Ureter (tissue), 1 donor: ENCODE measurements around the gene RAPGEF6. TPM values are rescaled to one million over a fixed set of nuclear protein-coding genes. Genes with fewer than 3 reads are reported as not detected.
A peak's percentile ranks its signal among the peaks of the same experiment; 100 is the strongest.
"Not testable (repeated sequence)": the region's sequence is repeated elsewhere in the genome, so short reads cannot be mapped to it uniquely, and the experiment has no call there.

Experiments used
- DNase-seq: peaks from one replicate; pipeline ENCODE4 v3.0.0-alpha.2; 2020; ENCODE audit warnings: low spot score
- total RNA-seq: library from RNA; stranded (reverse); gene quantifications from one replicate; pipeline ENCODE4 v1.2.4, GENCODE V29; 2023
- donor health status: DM: yes; HTN: yes; CAD: no.

The RAPGEF6 gene, protein sequence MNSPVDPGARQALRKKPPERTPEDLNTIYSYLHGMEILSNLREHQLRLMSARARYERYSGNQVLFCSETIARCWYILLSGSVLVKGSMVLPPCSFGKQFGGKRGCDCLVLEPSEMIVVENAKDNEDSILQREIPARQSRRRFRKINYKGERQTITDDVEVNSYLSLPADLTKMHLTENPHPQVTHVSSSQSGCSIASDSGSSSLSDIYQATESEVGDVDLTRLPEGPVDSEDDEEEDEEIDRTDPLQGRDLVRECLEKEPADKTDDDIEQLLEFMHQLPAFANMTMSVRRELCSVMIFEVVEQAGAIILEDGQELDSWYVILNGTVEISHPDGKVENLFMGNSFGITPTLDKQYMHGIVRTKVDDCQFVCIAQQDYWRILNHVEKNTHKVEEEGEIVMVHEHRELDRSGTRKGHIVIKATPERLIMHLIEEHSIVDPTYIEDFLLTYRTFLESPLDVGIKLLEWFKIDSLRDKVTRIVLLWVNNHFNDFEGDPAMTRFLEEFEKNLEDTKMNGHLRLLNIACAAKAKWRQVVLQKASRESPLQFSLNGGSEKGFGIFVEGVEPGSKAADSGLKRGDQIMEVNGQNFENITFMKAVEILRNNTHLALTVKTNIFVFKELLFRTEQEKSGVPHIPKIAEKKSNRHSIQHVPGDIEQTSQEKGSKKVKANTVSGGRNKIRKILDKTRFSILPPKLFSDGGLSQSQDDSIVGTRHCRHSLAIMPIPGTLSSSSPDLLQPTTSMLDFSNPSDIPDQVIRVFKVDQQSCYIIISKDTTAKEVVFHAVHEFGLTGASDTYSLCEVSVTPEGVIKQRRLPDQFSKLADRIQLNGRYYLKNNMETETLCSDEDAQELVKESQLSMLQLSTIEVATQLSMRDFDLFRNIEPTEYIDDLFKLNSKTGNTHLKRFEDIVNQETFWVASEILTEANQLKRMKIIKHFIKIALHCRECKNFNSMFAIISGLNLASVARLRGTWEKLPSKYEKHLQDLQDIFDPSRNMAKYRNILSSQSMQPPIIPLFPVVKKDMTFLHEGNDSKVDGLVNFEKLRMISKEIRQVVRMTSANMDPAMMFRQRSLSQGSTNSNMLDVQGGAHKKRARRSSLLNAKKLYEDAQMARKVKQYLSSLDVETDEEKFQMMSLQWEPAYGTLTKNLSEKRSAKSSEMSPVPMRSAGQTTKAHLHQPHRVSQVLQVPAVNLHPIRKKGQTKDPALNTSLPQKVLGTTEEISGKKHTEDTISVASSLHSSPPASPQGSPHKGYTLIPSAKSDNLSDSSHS (N-terminal part only)
- 30.7 TPM for total RNA-seq

GRCh38 chr5:131634996-131635683, at the start of gene RAPGEF6:
RAPGEF6 (minus strand) TSS chr5:131635229; CDS start chr5:131635030, 199 bp downstream.
- DNase-seq = peak; percentile 99

DNA sequence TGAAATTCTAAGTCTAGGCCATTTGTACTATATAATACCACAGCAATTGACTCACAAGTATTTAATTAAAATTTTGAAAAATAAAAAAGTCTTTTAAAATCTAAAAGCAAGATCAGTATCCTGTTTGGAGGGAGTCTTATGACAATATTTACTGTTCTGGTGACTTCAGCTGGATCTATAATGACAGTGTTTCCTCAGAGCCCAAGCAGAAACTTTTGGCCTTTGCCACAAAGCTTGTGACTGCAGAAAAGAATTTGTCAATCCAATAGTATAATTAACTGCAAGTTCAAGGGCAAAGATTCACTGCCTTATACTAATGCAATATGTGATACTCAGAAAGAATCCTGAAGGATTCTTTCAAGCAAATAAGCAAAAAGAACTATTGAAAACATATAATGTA, 49.6 kb upstream of the RAPGEF6 start:
- no peak for DNase-seq

DNA sequence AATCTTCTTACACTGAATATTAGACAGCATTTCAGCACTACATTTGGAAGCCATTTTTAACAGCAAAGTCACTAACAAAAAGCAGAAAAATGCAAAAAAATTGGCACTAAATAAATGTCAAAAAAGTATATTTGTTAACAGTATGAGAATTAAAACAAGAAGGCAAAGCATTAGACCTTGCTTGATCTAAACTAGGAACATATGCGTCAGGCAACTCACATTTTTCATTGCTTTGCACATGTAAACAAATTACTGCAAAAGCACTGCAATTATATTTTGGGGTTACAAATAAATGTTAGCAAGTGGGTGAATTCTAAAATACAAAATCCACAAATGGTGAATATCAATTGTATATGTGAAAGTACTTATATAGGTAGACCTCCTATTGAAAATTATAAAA, 49.0 kb upstream of the RAPGEF6 start:
- no peak for DNase-seq

DNA sequence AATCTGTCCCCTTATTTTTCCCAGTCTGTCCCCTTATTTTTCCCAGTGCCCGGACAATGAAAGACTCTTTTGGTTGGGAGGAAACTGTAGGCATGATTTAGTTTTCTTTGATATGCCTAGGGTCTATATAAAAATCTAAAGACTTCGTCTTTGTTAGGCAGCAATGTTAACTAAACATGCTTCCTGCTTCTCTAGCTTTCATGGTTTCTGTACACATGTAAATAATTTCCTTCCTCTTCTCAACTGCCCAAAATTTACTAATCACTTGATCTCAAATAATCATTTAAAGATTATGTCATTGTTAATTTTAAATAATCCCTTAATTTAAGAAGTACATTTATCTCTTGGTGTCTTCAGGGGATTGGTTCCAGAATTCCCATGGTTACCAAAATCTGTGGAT, 47.8 kb upstream of the RAPGEF6 start:
- DNase-seq = no peak

DNA sequence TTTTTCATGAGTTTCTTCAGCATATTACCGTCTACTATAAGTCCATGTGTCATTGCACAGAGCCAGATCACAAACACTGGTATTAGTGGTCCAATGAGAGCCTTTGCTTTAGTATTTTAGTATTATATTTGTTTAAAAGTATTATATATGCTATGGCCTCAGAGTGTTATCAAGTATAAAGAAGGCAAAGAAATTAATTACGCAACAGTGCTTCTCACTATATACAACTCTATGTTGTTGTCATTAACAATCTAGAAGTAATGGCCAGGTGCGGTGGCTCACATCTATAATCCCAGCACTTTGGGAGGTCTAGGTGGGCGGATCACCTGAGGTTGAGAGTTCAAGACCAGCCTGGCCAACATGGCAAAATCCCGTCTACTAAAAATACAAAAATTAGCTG, 47.1 kb upstream of the RAPGEF6 start:
- no peak for DNase-seq

GRCh38 chr5:131679911-131680310, 44.9 kb upstream of the RAPGEF6 start:
- DNase-seq = no peak

- DNase-seq = not testable (repeated sequence)
These were observed 43.2 kb upstream of the RAPGEF6 start for GRCh38 chr5:131678273-131678672.

DNA sequence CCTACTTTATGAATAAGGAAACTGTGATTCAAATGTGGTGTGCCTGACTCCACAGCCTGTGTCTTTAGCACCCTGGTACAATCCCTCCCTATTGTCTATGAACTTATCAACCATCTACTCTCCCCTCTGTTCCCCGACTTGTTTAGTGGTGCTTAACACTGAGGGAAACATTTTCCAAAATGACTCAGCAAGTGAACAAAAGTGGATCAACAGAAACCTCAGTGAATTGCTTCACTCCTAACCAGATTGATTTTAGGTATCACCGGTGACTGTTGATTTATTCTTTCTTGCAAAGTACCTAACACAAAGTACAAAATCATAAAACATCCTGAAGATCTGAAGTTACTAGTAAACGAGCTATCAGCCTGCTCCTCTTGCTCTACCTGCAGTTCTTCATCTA, 42.1 kb upstream of the RAPGEF6 start:
- DNase-seq = no peak

GRCh38 chr5:131672776-131673175, 37.7 kb upstream of the RAPGEF6 start:
- DNase-seq = no peak

DNA sequence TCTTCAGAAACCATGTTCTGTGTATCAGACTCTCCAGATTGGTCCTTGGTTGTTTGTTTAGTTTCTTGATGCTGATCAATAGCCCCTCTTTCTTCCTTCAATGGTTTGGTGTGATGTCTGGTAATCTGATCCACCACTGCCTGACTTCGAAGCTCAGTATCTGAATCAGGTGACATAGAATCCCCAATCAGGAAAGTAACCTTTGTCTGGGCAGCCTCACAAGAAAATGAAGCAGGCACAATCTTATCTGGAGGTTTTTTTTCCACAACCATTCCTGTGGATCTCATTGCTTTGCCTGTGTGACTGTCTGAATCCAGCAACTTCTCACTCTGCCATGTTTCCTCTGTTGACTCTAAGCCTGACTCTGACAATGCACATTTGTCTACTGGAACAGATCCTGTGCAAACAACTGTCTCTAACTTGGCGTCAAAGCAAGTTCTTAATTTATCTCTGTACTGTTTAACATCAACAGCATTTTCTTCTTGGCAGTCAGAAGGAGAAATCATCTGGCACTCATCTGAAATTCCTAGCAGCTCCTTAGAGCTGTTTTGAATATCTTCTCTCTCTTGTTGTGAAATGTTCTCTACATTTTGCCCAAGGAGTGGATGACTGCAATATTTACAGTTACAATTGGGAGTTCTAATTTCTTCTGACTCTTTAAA, 37.1 kb upstream of the RAPGEF6 start:
- no peak for DNase-seq

DNA sequence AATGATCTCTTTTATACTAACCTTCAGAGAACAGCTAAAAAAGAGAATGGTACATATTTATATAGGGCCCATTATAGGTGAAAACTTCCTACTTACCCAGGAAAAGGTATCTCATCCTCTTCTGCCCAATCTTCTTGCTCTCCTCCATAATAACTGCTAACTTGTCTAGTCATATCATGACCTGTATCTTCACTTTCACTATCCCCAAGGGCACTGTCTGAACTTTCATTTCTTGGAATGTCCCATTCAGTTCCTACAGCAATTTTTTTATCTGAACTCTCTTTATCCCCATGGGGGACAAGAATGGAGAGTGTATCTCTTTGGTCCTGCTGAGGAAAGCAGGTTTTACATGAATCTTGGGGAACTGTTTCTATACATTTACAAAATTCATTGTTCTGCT, 36.4 kb upstream of the RAPGEF6 start:
- no peak for DNase-seq

DNA sequence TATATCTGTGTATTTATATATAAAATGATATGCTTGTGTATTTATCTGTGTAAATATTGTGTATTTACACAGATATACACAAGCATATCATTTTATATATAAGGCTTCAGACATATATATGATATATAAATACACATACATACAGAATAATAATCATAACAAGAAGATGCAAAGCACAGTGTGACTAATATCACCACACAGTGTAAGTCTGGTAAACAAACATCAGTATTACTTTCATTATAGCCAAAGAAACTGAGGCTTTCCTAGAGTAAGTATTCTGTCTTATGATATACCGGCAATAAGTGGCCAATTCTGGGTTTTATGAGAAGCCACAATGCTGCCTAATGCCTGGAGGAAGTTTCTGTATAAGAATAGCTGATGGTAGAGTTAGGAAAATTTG, 29.9 kb upstream of the RAPGEF6 start:
- DNase-seq = no peak

DNA sequence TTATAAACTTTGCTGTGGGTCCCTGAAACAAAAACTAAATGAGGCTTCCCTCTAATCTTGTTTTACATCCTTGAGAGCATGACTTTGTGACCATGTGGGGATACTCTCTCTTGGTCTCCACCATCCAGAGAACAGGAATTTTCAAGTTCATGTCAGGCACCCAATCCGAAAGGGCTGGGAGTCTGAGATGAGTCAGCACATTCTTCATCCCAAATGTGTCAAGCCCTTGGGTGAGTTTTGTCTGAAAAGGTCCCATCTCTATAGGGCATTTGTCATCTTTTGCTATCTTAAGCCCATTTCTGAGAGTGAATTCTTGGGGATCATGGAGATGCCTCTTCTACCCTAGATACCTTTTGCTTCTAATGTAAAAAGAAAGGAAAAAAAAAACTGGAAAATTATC, 26.9 kb upstream of the RAPGEF6 start:
- DNase-seq = no peak

DNA sequence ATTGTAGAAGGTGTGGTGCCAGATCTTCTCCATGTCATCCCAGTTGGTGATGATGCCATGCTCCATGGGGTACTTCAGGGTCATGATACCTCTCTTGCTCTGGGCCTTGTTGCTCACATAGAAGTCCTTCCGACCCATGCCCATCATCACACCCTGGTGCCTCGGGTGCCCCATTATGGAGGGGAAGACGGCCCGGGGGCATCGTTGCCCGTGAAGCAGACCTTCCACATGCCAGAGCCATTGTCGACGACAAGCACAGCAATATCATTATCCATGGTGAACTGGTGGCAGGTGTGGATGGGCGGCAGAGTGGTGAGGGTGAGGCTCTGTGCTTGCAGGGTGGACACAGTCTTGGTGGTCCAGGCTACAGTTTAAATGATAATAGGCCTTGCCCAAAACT, 24.8 kb upstream of the RAPGEF6 start:
- no peak for DNase-seq

DNA sequence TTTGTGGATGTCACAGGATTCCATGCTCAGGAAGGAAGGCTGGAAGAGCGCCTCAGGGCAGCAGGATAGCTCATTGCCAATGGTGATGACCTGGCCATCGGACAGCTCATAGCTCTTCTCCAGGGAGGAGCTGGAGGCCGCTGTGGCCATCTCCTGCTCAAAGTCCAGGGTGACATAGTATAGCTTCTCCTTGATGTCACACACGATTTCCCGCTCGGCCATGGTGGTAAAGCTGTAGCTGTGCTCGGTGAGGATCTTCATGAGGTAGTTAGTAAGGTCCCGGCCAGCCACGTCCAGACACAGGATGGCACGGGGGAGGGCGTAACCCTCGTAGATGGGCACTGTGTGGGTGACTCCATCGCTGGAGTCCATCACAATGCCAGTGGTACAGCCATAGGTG, 24.3 kb upstream of the RAPGEF6 start:
- no peak for DNase-seq

DNA sequence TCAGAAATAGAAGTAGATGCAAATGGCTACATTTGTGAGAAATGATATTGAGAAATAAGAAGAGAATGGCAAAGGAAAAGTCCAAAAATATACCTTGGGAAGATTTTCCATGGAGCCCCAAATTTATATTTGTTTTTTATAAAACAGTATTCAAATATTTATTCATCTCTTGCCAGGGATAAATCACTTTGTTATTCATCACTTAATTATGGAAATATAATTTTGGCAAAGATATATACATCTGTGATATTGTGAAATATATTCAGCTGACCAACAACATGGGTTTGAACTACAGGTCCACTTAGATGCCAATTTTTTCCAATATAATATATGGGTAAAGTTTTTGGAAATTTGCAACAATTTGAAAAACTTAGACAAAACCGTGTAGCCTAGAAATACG, 19.7 kb upstream of the RAPGEF6 start:
- no peak for DNase-seq

DNA sequence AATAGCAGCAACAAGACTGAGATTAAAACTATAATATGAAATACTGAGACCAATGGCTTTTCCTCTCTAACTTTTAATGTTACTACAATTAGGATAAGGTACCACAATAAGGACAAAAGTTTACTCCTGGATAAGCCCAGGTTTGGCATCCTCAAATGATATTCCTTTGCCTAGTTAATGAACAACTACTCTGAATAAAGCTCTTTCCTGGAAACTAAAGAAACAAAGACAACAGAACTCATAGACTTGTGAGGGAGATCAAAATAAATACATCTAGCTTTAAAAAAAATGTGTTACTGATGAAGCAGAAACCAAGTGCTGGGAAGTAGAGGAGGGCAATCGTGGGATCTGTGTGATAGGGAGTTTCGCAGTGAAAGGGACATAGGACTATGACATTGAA, 19.3 kb upstream of the RAPGEF6 start:
- DNase-seq = no peak

DNA sequence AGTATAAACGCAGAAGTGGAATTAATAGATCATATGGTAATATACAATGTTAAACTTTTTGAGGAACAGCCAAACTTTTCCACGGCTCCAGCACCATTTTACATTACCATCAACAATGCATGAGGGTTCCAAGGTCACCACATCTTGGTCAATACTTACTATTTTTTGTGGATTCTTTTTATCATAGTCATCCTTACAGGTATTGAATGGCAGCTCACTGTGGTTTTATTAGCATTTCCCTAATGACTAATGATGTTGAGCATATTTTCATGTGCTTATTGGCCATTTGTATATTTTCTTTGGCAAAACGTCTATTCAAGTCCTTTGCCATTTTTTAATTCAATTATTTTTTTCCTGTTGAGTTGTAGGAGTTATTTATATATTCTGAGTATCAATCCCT, 14.1 kb upstream of the RAPGEF6 start:
- DNase-seq = no peak

DNA sequence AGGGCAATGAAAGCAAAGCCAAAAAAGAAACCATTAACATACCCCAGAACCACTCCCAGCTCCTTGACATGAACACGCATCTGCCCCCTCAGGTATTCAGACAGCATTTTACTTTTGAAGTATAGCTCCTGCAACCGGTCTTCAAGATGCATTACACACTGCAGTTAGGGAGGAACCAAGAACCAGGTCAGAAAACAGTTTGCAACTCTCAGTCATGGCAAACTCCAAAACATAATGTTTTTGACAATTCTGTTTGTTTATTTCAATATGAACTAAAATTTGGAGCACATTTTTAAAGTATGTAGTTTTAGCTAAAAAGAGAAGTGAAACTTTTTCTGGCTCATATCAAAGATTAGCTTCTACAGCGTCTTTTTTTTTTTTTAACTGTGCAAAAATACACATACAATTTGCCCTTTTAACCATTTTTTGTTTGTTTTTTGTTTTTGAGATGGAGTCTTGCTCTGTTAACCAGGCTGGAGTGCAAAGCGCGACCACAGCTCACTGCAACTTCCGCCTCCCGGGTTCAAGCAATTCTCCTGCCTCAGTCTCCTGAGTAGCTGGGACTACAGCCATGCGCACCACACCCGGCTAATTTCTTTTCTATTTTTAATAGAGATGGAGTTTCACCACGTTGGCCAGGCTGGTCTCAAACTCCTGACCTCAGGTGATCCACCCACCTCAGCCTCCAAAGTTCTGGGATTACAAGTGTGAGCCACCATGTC, 12.2 kb upstream of the RAPGEF6 start:
- DNase-seq = no peak

DNA sequence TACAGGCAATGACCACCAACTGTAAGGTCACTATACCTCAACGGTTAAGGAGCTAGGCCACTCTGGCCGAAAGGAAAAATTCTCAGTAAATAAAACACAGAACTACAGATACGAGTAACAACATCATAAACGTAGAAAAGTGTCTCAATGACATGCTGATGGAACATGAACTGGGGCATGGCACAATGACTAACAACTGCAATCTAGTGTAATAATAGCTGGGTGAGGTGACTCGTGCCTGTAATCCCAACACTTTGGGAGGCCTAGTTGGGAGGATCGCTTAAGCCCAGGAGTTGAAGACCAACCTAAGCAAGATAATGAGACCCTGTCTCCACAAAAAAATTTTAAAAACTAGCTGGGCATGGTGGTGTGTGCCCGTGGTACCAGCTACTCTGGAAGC, 9.8 kb upstream of the RAPGEF6 start:
- no peak for DNase-seq
